D341Med (cell line): ENCODE results near the gene BNIP3.
A peak's percentile ranks its signal among the peaks of the same experiment; 100 is the strongest.

Experiments
- DNase-seq: peaks from one replicate; pipeline ENCODE4 v3.0.0; 2012; ENCODE audit warnings: low spot score

BNIP3 gene

GRCh38 chr10:131981429-131982184, at the start of gene BNIP3:
TSS of gene BNIP3 (minus strand) at chr10:131981923. CDS start at chr10:131981806, 117 bp downstream.
- peak; percentile 99 for DNase-seq

- DNase-seq: no peak
These were observed 49.3 kb upstream of the BNIP3 start for GRCh38 chr10:132030898-132031463.

- no peak for DNase-seq
These were observed 47.0 kb upstream of the BNIP3 start for GRCh38 chr10:132028706-132029105.

- no peak for DNase-seq
These were observed 45.8 kb upstream of the BNIP3 start for GRCh38 chr10:132027423-132027983.

GRCh38 chr10:132023092-132023811, 41.5 kb upstream of the BNIP3 start:
- peak; percentile 78 for DNase-seq

GRCh38 chr10:132022241-132022640, 40.5 kb upstream of the BNIP3 start:
- no peak for DNase-seq

- no peak for DNase-seq
These were observed 39.9 kb upstream of the BNIP3 start for GRCh38 chr10:132021504-132022143.

GRCh38 chr10:132021046-132021445, 39.3 kb upstream of the BNIP3 start:
- no peak for DNase-seq

- DNase-seq: no peak
These were observed 38.7 kb upstream of the BNIP3 start for GRCh38 chr10:132020456-132020855.

GRCh38 chr10:132019366-132019765, 37.6 kb upstream of the BNIP3 start:
- no peak for DNase-seq

- DNase-seq: no peak
These were observed 36.7 kb upstream of the BNIP3 start for GRCh38 chr10:132018446-132018845.

- DNase-seq: no peak
These were observed 34.8 kb upstream of the BNIP3 start for GRCh38 chr10:132016514-132016913.

- DNase-seq: no peak
These were observed 29.7 kb upstream of the BNIP3 start for GRCh38 chr10:132011445-132011844.

- no peak for DNase-seq
These were observed 29.3 kb upstream of the BNIP3 start for GRCh38 chr10:132011024-132011423.

- no peak for DNase-seq
These were observed 28.8 kb upstream of the BNIP3 start for GRCh38 chr10:132010483-132010882.

GRCh38 chr10:132009575-132009974, 27.9 kb upstream of the BNIP3 start:
- no peak for DNase-seq

GRCh38 chr10:132007681-132008080, 26.0 kb upstream of the BNIP3 start:
- no peak for DNase-seq

- no peak for DNase-seq
These were observed 25.2 kb upstream of the BNIP3 start for GRCh38 chr10:132006966-132007365.

- no peak for DNase-seq
These were observed 23.4 kb upstream of the BNIP3 start for GRCh38 chr10:132005147-132005546.

- DNase-seq: no peak
These were observed 22.3 kb upstream of the BNIP3 start for GRCh38 chr10:132004052-132004451.

GRCh38 chr10:132003282-132003924, 21.7 kb upstream of the BNIP3 start:
- no peak for DNase-seq

GRCh38 chr10:132002004-132002403, 20.3 kb upstream of the BNIP3 start:
- DNase-seq: no peak
